ENCODE measurements around the gene ARPC1A.

DNA sequence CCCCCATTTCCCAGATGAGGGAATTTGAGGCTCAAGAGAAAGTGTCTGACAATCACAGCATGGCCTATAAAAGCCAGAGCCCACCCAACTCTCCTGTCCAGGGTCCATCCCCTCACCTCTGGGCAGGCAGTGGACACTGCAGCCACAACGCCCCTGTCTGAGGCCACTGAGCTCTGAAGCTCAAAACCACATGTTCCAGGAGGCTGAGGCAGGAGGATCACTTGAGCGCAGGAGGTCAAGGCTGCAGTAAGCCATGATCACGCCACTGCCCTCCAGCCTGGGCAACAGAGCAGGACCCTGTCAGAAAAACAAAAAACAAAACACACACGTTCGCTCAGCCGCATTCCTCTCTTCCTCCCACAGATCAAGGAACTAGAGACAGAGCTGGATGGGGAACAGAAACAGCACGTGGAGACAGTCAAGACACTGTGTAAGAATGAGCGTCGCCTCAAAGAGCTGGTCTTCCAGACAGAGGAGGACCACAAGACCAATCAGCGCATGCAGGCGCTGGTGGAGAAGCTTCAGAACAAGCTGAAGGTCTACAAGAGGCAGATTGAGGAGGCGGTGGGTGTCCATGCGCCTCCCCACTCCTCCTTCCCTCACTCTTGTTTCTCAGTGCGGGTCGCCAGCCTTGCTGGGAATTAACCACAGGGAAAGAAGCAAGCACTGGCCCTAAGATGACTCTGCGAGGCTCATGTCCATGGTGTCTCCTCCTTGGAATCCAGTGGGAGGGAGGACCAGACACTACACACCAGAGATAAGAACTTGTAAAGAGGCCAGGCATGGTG, 20.0 kb upstream of the ARPC1A start:
- no peak for TF ChIP-seq CTCF (conservative IDR thresholded peaks at IDR 0.05; ENCODE audit: low read depth, low read length)
- TF ChIP-seq EZH2 (IDR thresholded peaks at IDR 0.05; ENCODE audit: low read length, unreplicated experiment): no peak
- no peak for TF ChIP-seq EZH2phosphoT487 (IDR thresholded peaks at IDR 0.05; ENCODE audit: borderline replicate concordance, low read length)
